Fibroblast of the aortic adventitia (primary cell): ENCODE measurements around the gene AP1M1. TPM values are rescaled to one million over a fixed set of nuclear protein-coding genes. Genes with fewer than 3 reads are reported as not detected.
A peak's percentile ranks its signal among the peaks of the same experiment; 100 is the strongest.
"Not testable (repeated sequence)": the region's sequence is repeated elsewhere in the genome, so short reads cannot be mapped to it uniquely, and the experiment has no call there.

Source experiments
- DNase-seq: peaks from one replicate; pipeline ENCODE4 v3.0.0-alpha.2; 2010; ENCODE audit warnings: low read depth
- H3K4me3 ChIP-seq: 2 replicates; pipeline ENCODE4 v1.5.1; 2011; ENCODE audit warnings: low read depth, mild to moderate bottlenecking, control low read depth, low read length, moderate library complexity
- CTCF ChIP-seq: IDR thresholded peaks from 2 replicates; pipeline ENCODE4 v1.5.1; 2011; ENCODE audit warnings: mild to moderate bottlenecking, low read length, control low read depth, inconsistent platforms; ENCODE audit not compliant: insufficient read depth
- total RNA-seq: library from RNA; depleted of rRNA; stranded (reverse); fragments of >200 nt; gene quantifications from 2 replicates; pipeline ENCODE4 v1.2.3, GENCODE V29; 2012; ENCODE audit warnings: low replicate concordance

AP1M1 gene
- total RNA-seq, 1 donor, result 78.5 TPM

GRCh38 chr19:16281743-16282142 is 84.0 kb downstream of the AP1M1 start:
- no peak for DNase-seq
- TF ChIP-seq CTCF, result no peak
- H3K4me3 ChIP-seq, result no peak overlapping the region

GRCh38 chr19:16283210-16284061 is 85.7 kb downstream of the AP1M1 start:
- TF ChIP-seq CTCF, result no peak
- peak overlapping the region; percentile 17 for H3K4me3 ChIP-seq
- peak; percentile 78 for DNase-seq

GRCh38 chr19:16284505-16284904 is 86.8 kb downstream of the AP1M1 start:
- no peak for DNase-seq
- H3K4me3 ChIP-seq, result no peak overlapping the region
- TF ChIP-seq CTCF, result no peak

GRCh38 chr19:16285079-16285478 is 87.4 kb downstream of the AP1M1 start:
- H3K4me3 ChIP-seq, DNase-seq: not testable (repeated sequence)

GRCh38 chr19:16285769-16286498 is 88.2 kb downstream of the AP1M1 start:
- H3K4me3 ChIP-seq, result no peak overlapping the region
- DNase-seq, result no peak
- TF ChIP-seq CTCF, result no peak

- TF ChIP-seq CTCF, result no peak
- H3K4me3 ChIP-seq, result no peak overlapping the region
- peak; percentile 40 for DNase-seq
Observed at GRCh38 chr19:16288544-16288943, 90.8 kb downstream of the AP1M1 start.

- DNase-seq, result no peak
- TF ChIP-seq CTCF, result no peak
- no peak overlapping the region for H3K4me3 ChIP-seq
Observed at GRCh38 chr19:16289594-16289993, 91.9 kb downstream of the AP1M1 start.
